Skin epidermis (tissue), 12 donors: ENCODE results near the gene ZNF385D.
"Not testable (repeated sequence)": the region's sequence is repeated elsewhere in the genome, so short reads cannot be mapped to it uniquely, and the experiment has no call there.

Experiments
- H3K27ac ChIP-seq, 21 experiments: fragments of 200-600 bp; sonication (generic) in 11 of 21; one replicate each; pipeline ENCODE4 v1.5.0; 2020; ENCODE audit warnings: mild to moderate bottlenecking in 3 of 21, inconsistent platforms in 2 of 21, moderate library complexity in 2 of 21
- H3K4me3 ChIP-seq, 7 experiments: fragments of 200-600 bp; sonication (generic) in 2 of 7; one replicate each; pipeline ENCODE4 v1.5.0; 2020; ENCODE audit warnings: inconsistent platforms in 2 of 7, mild to moderate bottlenecking in 2 of 7, moderate library complexity in 1 of 7

Gene ZNF385D

GRCh38 chr3:21534462-21534861 lies 216.5 kb downstream of the ZNF385D start:
- H3K4me3 ChIP-seq: no peak overlapping the region
- no peak overlapping the region for H3K27ac ChIP-seq

DNA sequence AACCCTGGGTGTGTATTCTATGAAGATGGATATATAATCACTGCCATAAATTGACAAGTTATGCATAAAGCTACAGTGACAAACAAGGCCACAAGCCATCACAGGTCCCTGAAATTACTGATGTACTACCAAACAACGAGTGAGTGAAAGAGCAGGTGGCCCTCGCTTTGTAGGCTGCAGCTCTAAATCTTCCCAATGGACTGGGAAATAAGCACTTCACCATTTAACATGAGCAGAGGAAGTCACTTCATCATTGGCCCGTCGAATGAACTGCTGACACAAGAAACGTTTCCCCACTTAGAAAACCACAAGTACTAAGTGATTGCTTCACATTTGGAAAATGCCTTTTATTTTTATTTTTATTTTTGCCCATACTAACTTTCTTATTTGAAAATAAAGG lies 218.0 kb downstream of the ZNF385D start:
- H3K27ac ChIP-seq: no peak overlapping the region
- no peak overlapping the region for H3K4me3 ChIP-seq

DNA sequence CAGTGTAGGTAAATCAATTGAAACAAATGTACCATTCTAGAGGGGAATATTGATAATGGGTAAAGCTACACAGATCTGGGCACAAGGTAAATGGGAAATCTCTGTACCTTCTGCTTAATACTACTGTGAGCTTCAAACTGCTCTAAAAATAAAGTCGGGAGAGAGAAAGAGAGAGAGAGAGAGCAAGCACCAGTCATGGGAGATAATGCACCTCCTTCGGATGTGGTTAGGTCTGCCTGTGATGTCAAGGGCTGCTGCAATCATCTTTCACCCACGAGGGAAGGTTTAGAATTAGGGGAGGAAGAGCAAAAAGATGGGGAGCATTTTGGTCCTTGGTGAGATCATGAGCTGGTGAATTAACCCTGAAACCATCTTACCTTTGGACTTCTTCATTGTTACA lies 219.1 kb downstream of the ZNF385D start:
- no peak overlapping the region for H3K4me3 ChIP-seq
- H3K27ac ChIP-seq: no peak overlapping the region

GRCh38 chr3:21528291-21528995 lies 222.6 kb downstream of the ZNF385D start:
- no peak overlapping the region for H3K4me3 ChIP-seq
- H3K27ac ChIP-seq: no peak overlapping the region

DNA sequence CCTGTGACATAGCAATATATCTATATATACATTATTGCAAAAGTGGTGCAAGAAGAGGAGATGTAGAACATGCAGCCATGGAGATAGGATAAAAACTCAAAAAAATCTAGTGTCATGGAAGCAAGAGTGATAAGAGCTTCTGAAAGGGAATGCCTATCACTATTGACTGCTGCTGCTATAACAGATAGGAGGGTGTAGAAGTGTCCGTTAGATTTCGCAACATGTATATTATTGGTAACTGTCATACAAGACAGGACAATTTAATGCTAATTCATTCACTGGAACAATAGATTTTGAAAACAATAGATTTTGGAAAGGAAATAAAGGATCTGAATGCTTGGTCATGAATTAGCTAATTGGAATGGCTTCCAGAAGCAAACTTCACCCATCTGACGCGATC lies 224.5 kb downstream of the ZNF385D start:
- Histone ChIP-seq H3K4me3 (no peak overlapping the region), H3K27ac (no peak overlapping the region)

GRCh38 chr3:21524133-21524532 lies 226.9 kb downstream of the ZNF385D start:
- Histone ChIP-seq H3K27ac (no peak overlapping the region), H3K4me3 (no peak overlapping the region)

GRCh38 chr3:21520106-21520963 lies 230.7 kb downstream of the ZNF385D start:
- no peak overlapping the region for H3K27ac ChIP-seq
- H3K4me3 ChIP-seq: no peak overlapping the region

- Histone ChIP-seq H3K4me3 (no peak overlapping the region), H3K27ac (no peak overlapping the region)
These were observed 233.8 kb downstream of the ZNF385D start for GRCh38 chr3:21517184-21517583.

DNA sequence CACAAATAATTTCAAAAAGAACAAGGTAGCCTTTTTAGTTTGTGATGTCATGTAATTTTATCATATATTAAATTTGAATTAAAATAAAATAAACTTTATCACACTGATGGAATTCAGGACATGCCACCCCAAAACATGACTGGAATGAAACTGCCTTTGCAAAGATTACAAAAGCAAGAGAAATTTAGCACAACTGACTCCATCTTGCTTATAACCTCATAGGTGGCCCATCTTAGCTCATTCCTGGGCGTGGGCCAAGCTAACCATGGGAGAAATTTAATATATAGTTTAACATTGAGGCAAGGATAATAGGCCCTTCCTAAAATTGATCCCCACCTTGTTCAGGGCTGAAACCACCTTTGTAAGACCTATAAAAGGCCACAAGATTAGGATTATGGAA lies 235.6 kb downstream of the ZNF385D start:
- H3K27ac ChIP-seq: no peak overlapping the region
- H3K4me3 ChIP-seq: no peak overlapping the region

DNA sequence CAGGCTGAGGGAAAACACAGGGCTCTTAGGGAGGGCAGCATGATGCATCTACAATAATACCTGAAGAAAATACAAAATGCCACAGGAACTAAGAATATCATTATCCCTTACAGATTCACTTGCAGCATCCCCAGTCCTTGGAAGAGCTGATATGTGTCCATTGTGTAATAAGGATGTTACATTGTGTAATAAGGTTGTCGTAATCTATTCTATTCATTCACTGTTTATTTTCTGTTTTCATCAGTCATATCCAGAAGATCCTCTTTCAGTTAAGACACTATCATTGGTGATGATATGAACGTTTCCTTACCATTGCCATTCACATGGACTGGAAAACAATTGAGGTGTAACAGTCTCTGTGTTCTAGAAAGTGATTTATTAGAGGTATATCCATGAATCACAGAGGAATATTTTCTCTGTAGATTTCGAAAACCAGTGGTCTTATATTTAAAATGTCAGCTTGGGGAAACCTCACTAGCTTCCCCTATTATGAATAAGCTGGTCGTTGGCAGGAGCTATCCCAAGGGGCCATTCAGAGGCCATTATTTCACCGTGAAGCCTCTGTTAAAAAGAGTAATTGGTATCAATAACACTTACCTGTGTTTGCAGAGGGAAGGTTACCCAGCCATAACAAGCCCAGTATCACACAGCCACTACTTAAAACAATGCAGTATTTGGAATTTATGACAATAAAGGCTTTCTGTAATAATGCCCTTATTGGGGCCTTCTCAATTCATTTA lies 241.1 kb downstream of the ZNF385D start:
- Histone ChIP-seq H3K4me3 (no peak overlapping the region), H3K27ac (no peak overlapping the region)

- Histone ChIP-seq H3K27ac (no peak overlapping the region), H3K4me3 (no peak overlapping the region)
These were observed 242.8 kb downstream of the ZNF385D start for GRCh38 chr3:21508246-21508645.

DNA sequence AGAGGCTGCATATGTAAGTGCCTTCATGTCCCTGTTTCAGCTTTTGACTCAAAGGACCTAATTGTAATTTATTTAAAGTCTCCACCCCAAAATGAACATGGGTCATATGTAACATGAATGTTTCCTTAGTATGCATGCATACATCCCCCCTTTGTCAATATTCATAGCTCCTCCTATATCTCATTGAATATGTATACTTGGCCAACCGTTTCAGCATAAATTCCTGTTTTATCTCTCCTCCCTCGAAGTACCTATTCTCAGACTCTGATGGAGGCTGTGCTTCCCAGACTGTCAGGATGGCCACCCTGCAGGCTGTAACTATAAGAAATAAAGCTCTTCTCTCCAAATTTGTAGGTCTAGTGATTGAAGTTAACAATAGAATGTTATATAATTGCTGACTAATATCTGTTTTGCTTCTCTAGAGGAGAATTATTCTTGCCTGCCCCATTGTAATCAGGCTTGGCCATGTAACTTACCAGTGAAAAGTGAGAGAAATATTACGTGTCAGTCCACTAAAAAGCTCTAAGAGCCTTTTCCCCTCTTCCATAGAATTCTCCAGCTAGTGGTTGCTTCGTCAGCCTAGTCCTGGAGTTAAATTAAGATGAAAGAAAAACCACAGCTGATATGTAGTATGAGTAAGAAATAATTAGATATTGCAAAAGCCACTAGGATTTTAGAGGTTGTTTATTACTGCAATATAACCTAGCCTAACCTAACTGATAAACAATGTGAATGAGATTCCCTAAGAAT lies 245.1 kb downstream of the ZNF385D start:
- H3K4me3 ChIP-seq: no peak overlapping the region

DNA sequence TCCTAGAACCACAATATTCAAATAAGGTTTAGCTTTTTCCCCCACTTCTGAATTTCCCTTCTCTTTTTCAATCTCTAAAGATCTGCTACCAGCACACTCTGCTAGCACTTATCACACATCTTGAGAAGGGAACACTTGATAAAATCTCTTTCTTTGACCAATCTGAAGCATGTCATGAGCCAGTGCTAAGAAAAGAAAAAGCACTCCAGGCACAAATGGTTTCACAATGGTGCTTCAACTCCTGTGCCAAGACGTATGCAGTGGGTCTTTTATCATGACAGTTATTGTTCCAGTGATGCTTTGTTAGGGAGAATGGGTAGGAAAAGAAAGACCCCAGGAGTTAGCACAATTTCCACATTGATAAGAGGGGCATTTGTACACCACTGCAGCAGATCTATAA lies 248.4 kb downstream of the ZNF385D start:
- Histone ChIP-seq H3K4me3 (no peak overlapping the region), H3K27ac (no peak overlapping the region)

More for the DNA sequence above, 245.1 kb downstream of the ZNF385D start:
- H3K27ac ChIP-seq: no peak overlapping the region

DNA sequence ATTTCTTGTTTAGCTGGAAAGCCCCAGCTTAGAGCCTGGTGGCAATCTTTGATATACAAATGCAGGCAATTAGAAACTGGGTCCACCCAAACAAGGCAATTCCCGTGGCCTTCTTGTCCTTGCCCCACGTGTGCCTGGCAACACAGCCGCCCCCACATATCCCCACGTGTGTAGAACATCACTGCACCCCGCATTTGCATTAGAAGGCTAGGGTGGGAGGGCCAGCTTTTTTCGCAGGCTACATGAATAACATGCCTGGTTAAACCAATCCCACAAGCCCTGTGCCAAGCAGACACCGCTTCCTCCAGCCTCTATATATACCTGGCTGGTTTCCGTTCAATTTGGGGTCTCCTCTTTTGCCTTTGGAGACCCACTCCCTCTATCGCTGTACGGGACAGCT lies 250.2 kb downstream of the ZNF385D start:
- H3K27ac ChIP-seq: no peak overlapping the region
- H3K4me3 ChIP-seq: no peak overlapping the region

- H3K4me3 ChIP-seq: not testable (repeated sequence)
These were observed 260.3 kb downstream of the ZNF385D start for GRCh38 chr3:21490671-21491070.

GRCh38 chr3:21487520-21487919 lies 263.5 kb downstream of the ZNF385D start:
- no peak overlapping the region for H3K4me3 ChIP-seq
- no peak overlapping the region for H3K27ac ChIP-seq

More at GRCh38 chr3:21490671-21491070, 260.3 kb downstream of the ZNF385D start:
- not testable (repeated sequence) for H3K27ac ChIP-seq

DNA sequence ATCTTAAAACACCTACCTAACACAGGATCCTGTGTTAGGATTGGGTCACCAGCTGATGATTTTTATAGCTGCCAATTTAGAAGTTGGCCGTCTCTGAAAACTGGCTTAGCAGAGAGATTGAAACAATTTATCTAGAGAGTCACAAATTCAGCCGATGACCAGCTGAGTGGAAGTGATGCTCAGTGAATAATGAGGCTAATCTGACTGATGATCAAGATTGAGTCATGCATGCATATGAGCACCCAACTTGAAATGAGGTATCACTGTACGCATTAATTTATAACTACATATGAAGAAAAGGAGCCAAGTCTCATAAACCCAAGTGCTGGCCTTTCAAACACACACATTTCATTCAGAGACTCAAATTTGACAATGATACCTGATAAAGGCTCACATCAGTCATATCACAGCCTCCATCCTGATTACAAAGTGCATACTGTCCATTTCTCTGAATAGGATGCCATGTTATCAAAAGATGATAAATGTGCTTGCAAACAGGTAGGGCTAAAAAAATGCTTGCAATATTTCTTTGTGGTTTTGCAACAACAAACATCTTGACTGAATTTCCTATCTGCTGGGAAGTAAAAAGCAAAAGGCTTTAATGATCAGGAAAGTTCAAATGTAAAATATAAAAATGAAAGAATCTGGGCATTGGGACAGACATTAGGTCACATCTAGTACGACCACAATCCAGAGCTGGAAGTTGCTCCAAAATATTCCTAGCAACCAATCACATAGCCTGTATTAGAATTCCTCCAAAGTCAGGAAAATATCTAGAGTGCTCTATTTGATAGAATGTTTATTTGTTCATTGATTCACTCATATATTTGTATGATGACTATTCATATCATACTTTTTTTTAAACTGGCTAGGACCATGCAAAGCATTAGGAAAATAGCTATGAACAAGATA lies 264.7 kb downstream of the ZNF385D start:
- not testable (repeated sequence) for H3K4me3 ChIP-seq, H3K27ac ChIP-seq

DNA sequence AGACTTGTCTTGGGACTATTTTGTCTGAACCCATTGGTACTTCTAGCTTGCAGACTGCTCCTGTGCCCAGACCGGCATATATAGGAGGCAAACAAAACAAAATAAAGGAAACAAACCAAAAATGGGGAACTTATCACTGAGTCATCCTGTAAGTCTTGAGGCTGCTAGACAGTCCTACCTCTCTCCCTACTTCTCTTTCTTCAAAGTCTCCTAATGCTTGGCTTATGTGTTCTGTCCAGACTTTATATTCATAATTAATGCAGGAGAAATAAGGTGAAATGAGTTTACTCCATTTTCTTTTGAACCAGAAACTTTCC lies 266.2 kb downstream of the ZNF385D start:
- Histone ChIP-seq H3K4me3 (no peak overlapping the region), H3K27ac (no peak overlapping the region)
